SIG-M5 (cell line): Measurements from ENCODE around the gene TEC.

Experiments used
- DNase-seq: peaks from one replicate; lab custom pipeline; 2025; lab: John Stamatoyannopoulos, UW

The TEC gene

DNA sequence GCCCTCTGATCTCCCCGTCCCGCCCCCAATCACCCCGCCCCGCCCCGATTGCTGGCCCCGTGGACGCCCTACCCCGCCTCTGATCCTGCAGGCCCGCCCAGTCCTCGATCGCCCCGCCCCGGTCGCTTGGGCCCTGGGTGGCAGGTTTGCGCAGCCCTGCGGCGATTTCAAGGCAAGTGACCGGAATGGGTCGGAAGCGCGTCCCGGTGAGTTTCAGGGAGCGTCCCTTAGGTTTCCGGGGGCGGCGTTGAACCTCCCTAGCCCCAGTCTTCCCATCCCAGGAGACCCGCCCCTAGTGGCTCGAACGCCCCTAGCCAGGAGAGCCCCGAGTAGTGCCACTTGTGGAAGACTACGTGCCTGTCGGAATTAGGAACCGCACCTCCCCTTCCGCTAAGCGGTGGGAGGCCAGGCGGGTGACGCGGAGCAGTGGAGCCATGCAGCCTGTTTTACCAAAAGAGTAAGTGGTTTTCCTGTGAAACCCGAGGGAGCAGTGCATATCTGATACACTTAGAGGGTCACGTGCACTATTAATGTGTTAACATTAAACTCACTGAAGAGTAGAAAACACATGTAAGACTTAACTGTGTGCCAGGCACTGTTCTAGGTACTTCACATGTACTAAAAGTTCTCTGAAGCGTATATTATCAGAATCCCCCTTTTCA, 354 bp upstream of the TEC start:
- peak; percentile 39 for DNase-seq

DNA sequence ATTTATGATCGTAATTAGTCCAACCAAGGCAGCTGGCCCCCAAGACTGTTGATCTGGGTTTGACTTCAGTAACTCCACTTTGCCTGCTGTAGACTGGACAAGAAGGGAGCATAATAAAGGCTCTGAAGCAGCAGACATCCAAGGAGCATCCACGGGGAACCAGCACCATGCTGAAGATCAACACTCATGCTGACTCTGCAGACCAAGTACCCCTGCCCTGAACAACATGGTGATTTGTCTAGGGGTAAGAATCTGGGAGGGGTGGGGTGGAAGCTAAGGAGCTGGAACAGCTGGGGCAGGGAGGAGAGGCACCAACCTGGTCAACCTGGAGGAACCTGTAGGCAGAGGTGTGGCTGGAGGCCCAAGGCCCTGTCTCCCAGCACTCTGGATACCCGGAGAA, 2.1 kb downstream of the TEC start:
- no peak for DNase-seq

DNA sequence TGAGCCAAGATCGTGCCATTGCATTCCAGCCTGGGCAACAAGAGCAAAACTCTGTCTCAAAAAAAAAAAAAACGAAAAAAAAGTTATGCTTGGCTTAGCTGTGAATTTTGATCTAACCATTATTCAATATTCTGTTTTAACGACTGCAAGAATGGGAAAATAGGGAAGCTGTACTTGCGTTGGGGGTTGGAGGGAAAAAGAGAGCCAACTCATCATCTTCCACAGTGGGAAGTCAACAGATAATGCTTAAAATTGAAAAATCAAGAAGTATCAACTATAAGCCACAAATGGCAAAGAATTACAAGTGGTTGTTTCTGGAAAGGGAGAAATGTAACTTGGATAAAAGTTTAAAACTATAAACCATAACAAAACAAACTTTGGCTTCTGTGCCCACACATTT, 2.9 kb downstream of the TEC start:
- no peak for DNase-seq

DNA sequence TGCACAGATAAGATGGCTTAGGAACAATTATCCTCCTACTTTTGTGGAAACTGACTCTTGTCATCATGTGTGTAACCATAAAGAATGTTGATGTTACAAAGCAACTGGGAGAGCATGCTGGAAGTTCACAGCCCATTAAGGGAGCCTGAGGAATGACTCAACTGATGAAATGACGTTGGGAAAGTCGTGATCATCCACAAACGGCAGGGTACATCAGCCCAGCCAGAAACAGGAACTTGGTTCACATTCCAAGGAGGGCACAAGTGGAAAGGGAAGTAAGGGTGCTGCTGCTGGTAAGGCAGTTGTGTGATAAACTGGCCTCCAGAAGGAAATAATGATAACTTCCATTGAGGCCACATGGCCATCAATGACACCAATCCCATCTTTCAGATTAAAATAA, 6.7 kb downstream of the TEC start:
- no peak for DNase-seq

DNA sequence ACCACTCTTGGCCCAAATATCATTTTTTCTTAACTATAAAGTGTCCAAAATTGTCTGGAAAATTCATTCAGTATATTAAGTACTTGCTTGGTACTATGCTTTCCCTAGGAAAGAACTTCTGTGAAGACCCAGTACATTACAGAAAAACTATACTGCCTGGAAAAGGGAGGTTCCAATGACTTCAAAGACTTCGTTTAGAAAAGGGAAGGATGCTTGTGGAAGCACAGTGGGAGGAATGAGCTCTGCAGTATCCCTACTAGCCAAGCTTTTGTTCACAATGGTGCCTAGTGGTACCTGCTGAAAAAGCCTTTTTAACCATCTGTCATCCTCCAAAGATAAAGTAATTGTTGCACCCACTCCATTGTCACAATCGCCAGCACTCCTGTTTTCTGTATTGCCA, 7.2 kb downstream of the TEC start:
- no peak for DNase-seq

DNA sequence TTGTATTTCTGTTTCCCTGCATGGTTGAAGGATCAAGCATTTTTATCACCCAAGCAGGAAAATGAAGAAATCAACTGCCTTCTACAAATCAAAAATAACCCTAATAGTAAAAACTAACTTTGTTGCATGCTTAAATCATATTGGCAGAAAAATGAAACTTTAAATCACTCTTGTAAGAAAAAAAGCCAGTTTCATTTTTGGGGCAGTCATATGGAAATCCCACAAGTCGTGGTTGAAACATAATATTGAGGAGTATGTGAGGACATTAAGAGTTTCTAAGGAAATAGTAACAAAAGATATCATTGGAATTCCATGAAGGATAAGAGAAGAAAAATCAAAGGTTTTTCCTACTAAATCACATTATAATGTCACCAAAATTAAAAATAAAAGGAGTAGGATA, 8.4 kb downstream of the TEC start:
- DNase-seq = no peak

DNA sequence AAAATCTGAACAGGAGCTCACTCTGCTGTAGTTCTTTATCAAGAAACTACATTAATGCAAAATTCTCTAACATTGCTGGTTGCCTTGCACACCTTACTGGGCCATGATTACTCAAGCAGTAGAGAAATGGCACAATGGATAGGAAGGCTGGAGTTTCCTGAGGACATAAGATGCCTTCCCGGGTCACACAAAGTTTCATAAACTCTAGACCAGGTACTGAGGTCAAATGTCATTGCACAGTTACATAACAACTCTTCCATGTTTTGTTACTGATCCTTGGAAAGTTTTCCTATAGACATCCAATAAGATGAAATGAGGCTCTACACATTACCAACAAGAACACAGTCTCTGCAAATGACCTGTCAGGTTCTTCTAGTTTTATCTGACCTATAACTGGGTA, 9.9 kb downstream of the TEC start:
- no peak for DNase-seq

DNA sequence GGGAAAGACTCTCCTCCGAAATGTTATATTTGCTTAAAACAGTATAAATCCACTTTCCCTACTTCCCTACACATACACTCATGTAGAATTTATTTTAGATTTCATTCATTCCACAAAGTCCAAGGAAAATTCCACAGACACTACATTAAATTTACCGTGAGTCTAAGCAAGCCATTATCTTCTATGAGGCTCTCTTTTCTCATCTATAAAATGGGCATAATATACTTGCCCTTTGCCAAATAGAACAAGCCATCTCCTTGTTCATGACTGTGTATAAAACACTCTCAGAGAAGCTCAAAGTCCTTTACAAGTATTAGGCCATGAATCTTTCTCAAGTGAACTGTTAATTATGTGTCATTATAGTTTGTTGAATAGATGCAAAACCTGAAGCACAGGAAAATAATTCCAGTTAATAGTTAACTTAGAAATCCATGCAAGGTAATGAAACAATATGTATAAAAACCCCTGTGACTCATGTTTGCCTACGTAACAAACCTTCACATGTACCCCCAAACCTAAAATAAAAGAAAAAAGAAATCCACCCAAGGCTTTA, 10.7 kb downstream of the TEC start:
- no peak for DNase-seq

DNA sequence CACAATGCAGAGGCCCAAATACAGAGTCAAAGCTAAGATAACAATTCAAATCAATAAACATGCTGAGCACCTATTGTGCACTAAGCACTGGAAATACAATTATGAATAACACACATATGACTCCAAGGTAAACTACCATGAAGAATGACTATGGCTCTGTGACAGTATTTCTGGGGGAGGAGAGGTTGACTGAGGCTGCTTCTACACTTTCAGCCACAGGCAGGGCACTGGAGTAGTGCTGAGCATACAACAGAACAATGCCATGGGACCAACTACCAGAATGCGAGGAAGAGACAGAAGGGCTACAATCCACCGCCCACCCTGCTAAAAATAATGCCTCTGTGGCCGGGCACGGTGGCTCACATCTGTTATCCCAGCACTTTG, 13.7 kb downstream of the TEC start:
- no peak for DNase-seq

DNA sequence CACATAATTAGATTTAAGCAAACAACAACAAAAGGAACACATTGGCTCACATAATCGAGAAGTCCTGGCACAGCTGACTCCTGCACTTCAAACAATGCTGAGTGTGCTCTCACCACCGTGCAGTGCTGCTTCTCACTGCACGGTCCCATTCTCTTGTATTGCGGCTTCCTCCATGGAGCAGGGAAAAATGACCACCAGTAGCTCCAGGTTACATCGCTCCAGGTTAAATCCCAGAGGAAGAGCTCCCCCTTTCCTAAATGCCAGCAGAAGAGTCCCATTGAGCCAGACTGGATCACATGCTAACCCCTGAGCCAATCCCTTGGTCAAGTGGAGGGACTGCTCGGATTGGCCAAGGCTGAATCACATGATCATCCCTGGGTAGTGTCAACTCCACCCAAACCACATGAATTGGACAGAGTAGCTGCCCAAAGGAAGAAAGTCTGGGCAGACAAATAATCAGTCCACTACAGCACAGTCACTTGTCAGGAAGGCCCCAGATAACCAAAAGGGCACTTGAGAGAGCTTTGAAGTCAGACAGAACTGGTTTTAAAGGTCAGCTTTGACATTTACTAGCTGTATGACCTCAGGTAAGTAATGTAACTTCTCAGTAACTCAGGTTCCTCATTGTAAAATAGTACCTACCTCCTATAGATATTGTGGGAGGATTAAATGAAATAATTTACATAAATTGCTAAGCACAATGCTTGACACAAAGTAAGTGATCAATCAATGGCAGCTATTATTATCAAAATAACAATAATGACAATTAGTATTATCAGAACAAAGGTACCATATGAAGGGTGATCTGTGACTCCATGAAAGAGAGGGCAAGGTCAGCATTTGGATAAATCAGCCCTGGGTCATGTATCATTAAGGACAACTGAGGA, 14.3 kb downstream of the TEC start:
- no peak for DNase-seq

DNA sequence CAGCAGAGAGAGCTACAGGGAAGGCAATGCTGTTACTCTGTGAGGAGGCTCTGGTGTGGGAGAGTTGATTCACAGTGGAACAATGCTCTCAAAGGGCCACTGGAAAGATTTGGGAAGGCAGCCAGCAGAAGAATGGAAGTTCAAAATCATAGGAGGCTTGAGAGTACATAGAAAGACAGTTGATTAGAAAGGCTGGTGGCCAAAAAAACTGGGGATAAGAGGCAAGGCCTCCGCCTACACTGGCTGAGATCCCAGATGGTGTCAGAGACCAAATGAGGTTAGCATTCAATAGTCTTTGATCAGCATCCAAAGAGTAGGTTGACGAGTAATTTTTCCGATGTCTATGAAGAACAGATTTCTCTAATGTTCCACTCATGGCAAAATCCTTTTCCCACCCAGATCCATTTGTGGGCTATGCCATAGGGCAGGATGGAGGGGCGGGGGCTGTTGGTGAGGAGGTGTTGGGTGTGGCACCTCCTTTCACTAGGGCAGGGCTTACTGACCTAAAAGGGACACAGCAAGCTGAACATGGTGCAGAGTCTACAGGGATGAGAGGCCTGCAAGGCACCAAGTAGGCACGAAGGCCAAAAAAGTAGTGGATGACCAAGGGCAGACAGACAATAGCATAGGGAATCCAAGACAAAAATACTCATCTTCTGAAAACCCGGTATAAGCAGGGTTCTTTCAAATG, 15.1 kb downstream of the TEC start:
- no peak for DNase-seq

DNA sequence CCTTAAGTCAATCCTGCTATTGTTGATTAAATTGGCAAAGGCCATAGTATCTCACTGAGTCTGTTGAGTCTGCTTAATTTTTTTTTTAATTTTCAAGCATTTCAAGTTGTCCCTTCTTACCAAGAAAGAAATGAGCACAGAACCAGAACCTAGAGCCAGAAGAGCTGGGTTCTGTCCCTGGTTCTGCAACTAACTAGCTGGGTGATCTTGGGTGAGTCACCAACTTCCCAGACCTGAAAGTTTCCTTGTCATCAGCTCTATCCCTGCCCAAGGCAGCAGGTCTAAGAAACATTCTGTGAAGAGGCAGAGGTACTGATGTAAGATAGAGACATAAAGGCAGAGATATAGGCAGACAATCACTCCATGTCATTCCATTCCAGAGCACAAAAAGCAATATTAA, 17.3 kb downstream of the TEC start:
- no peak for DNase-seq

DNA sequence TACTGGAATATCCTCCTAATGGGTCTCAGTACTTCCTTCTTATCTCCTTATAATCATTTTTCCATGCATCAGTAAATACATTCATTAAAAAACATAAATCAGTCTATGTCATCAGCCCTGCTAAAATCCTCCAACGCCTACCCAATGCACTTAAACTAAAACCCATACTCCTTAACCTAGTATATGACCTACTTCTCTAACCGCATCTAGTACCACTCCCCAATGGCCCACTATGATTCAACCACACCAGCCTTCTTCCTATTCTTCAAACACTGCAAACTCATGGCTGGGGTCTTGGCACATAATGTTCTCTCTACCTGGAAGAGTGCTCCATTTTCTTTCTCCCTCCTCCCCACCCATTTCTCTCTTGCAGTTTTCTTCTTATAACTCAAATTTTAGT, 18.7 kb downstream of the TEC start:
- DNase-seq = no peak

DNA sequence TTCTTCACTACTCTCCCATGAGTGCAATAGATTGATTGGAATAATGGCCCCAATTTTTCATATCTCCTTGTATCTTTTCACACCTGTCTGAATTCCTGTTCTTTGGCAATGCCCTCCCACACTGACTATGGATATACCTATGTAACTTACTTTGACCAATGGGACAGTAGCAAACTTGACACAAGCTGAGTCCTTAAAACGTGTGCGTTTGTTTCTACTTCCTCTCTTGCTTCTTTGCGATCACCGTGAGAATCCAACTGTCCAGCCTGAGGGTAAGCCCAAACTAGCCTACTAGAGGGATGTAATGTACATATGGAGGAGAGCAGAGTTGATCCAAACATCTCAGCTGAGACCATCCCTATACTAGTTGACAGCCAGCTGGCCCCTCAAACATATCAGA, 19.3 kb downstream of the TEC start:
- DNase-seq = no peak

DNA sequence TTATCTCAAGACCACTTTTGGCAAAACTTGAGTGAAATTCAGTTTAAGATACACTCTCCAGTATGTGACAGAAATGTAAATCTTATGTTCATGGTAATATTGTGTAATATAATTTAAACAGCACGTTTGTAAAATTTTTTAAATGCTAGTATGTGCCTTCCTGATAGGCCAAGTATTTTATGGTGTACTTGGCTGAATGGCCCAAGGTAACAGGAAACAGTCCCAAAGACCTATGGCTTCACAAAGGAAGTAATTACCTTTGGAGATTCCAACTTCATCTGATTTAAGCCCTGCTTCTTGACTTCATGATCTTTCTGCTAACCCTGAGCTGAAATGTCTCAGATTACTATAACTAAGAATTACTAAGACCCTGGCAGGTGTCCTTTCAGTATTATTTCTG, 20.3 kb downstream of the TEC start:
- DNase-seq = no peak

DNA sequence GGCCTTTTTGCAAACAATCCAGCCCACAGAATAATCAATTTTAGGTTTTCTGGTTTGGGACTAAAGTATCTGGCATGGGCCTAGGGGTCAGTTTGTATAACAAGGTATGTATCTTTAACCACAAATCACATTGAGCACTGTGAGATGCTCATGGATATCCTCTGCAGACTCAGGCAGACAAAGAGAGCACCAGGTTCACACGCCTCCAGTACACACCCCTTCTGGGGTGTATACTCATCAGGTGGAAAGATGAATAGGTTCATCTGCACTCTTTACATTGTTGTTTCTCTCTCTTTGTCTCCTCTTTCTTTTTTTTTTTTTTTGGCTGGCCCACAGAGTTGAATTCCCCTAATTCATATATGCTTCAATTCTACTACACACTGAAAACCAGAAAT, 21.1 kb downstream of the TEC start:
- DNase-seq = no peak

DNA sequence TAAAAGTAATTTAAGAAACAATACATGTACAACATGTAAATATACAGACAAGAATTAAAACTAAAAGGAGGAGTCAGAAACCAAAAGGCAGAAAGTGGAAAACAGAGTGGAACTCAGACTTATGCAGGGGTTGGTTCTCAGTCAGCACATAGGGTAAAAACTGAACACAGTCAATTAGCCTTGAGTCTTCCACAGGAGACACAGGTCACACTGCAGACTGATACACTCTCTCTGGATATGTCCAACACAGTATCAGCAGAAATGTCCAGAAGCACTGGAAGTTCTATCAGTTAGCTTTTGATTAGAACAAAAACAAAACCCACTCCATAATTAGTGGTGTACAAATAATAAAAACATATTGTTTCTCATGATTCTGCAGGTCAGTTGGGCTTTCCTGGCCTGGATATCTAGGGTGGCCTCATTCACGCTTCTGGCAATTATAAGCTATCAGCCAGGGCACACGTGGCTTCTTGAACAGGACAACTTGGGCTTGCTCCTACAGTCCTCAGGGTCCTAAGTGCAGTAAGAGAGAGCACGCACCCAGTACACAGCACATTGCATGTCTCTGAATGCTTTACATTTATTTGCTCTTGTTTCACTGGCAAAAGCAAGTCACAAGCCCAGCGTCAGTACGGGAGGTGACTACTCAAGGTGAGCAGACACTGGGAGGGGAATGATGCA, 21.6 kb downstream of the TEC start:
- DNase-seq = no peak

DNA sequence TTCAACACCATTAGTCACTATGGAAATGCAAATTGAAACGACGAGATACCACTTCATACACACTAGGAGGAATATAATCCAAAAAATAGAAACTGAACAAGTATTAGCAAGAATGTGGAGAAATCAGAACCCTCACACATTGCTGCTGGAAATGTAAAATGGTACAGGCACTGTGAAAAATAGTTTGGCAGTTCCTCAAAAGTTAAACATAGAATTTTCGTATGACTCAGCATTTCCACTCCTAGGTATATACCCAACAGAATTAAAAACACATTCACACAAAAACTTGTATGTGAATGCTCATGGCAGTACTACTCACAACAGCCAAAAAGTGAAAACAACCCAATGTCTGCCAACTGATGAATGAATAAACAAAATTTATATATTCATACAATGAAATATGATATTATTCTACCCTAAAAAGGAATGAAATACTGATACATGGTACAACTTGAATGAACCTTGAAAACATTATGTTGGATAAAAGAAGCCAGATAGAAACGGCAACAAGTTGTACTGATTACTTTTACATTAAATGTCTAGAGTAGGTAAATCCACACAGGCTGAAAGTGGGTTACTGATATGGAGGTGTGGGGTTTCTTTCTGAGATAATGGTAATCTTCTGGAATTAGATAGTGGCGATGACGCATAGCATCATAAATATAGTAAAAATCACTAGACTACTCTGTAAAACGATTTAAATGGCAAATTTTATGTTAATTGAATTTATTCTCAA, 22.3 kb downstream of the TEC start:
- DNase-seq = no peak

DNA sequence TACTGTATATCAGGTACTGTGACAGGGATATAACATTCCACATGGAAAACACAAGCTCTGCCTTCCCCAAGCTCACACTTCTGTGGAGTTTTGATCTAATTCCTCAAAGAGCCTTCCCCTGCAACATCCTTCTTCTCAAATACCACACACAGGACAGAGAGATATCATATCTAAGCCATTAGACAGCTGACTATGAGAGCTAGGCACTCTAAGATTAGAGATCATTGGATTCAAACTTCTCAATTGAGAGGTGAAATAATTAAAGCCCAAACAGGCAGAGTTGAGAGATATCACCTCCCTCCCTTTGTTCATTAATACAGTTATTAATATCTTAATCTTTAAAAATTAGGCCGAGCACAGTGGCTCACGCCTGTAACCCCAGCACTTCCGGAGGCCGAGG, 25.0 kb downstream of the TEC start:
- no peak for DNase-seq

DNA sequence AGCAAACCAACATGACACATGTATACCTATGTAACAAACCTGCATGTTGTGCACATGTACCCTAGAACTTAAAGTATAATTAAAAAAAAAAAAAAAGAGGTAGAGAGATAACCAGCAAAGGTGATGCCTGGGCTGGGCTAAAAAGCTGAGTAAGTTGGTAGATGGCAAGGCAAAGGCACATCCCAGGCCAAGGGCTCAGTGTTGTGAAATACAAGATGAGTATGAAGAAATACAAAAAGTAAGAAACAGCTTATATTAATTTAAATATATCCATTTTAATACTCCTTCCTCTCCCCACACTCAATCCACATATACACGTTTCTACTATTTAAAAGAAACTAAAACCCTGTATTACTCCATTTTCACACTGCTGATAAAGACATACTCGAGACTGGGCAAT, 25.8 kb downstream of the TEC start:
- no peak for DNase-seq

DNA sequence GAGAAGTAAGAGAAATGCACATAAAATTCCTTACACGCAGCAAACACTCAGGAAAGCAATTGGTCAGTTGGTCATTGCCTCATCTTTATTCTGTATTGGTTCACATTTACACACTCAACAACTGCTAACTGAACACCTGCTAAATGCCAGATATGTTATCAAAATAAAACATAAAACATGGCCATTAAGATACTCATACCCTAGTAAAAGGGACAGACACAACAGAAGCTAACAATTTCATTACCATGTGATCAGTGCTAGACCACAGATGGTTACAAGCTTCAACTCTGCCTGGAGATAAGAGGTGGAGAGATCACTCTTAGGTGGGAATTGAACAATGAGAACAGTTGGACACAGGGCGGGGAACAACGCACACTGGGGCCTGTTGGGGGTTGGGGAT, 26.2 kb downstream of the TEC start:
- DNase-seq = no peak
